NB4 (cell line): Measurements from ENCODE around the gene ATP8B3.

Experiments
- DNase-seq: peaks from one replicate; pipeline ENCODE4 v3.0.0; 2010; ENCODE audit warnings: low read depth
- H3K4me3 ChIP-seq: one replicate; pipeline ENCODE4 v1.5.1; 2011; ENCODE audit warnings: mild to moderate bottlenecking, low read depth, low read length, moderate library complexity
- CTCF ChIP-seq: IDR thresholded peaks from one replicate; pipeline ENCODE4 v1.5.1; 2012; ENCODE audit warnings: low read depth, low read length
- MYC ChIP-seq: IDR thresholded peaks from 2 replicates; pipeline ENCODE4 v1.6.1; 2011; ENCODE audit warnings: low read depth, low read length
- POLR2A ChIP-seq: IDR thresholded peaks from 2 replicates; pipeline ENCODE4 v1.6.1; 2011; ENCODE audit warnings: mild to moderate bottlenecking; ENCODE audit not compliant: insufficient read length; ENCODE audit errors: extremely low read depth
- TF ChIP-seq, protein P1 (sequence below): IDR thresholded peaks from 2 replicates; pipeline ENCODE4 v1.6.1; 2011; ENCODE audit warnings: low read depth, low read length

ATP8B3 gene

GRCh38 chr19:1755467-1756171 lies 56.5 kb downstream of the ATP8B3 start:
- H3K4me3 ChIP-seq = no peak overlapping the region
- no peak for DNase-seq
- TF ChIP-seq CTCF = no peak
- TF ChIP-seq POLR2A = no peak
- TF ChIP-seq MYC = no peak
- TF ChIP-seq, protein P1, sequence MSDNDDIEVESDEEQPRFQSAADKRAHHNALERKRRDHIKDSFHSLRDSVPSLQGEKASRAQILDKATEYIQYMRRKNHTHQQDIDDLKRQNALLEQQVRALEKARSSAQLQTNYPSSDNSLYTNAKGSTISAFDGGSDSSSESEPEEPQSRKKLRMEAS = no peak

- DNase-seq = no peak
Observed at GRCh38 chr19:1754636-1755466, 57.2 kb downstream of the ATP8B3 start.

DNA sequence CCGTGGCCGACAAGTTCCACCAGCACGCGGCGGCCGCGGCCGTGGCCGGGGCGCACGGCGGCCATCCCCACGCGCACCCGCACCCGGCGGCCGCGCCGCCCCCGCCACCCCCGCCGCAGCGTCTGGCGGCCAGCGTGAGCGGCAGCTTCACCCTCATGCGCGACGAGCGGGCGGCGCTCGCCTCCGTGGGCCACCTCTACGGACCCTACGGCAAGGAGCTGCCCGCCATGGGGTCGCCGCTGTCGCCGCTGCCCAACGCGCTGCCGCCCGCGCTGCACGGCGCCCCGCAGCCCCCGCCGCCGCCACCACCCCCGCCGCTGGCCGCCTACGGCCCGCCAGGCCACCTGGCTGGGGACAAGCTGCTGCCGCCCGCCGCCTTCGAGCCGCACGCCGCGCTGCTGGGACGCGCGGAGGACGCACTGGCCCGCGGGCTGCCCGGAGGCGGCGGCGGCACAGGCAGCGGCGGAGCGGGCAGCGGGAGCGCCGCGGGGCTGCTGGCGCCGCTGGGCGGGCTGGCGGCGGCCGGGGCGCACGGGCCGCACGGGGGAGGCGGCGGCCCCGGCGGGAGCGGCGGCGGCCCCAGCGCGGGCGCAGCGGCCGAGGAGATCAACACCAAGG lies 57.9 kb downstream of the ATP8B3 start:
- no peak overlapping the region for H3K4me3 ChIP-seq
- DNase-seq = no peak
- TF ChIP-seq POLR2A = no peak
- TF ChIP-seq MYC = no peak
- TF ChIP-seq, protein P1 = no peak
- no peak for TF ChIP-seq CTCF

More at GRCh38 chr19:1754636-1755466, 57.2 kb downstream of the ATP8B3 start:
- TF ChIP-seq MYC (no peak), CTCF (no peak), POLR2A (no peak)
- TF ChIP-seq, protein P1 = no peak
- H3K4me3 ChIP-seq = no peak overlapping the region

- no peak within 1 kb of the TSS for H3K4me3 ChIP-seq
- no peak for DNase-seq
Observed at GRCh38 chr19:1752757-1753728, 59.0 kb downstream of the ATP8B3 start, which contains the start of gene ONECUT3. Gene ONECUT3 (plus strand): TSS chr19:1753506. CDS start chr19:1753663, 157 bp downstream.

GRCh38 chr19:1752009-1752756 lies 59.9 kb downstream of the ATP8B3 start:
- DNase-seq = peak; percentile 75
- TF ChIP-seq MYC (no peak), CTCF (no peak), POLR2A (no peak)
- TF ChIP-seq, protein P1 = no peak
- no peak overlapping the region for H3K4me3 ChIP-seq

More at GRCh38 chr19:1752757-1753728, 59.0 kb downstream of the ATP8B3 start, which contains the start of gene ONECUT3:
- TF ChIP-seq POLR2A = no peak
